ENCODE results near the gene NEDD8.

DNA sequence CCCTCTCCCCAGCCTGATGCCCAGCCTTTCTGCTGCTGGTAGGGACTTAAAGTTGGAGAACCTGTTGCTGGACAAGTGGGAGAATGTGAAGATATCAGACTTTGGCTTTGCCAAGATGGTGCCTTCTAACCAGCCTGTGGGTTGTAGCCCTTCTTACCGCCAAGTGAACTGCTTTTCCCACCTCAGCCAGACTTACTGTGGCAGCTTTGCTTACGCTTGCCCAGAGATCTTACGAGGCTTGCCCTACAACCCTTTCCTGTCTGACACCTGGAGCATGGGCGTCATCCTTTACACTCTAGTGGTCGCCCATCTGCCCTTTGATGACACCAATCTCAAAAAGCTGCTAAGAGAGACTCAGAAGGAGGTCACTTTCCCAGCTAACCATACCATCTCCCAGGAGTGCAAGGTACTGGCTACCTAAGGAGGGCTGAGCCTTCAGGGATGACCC lies 25.0 kb downstream of the NEDD8 start:
- TF ChIP-seq, protein P1, sequence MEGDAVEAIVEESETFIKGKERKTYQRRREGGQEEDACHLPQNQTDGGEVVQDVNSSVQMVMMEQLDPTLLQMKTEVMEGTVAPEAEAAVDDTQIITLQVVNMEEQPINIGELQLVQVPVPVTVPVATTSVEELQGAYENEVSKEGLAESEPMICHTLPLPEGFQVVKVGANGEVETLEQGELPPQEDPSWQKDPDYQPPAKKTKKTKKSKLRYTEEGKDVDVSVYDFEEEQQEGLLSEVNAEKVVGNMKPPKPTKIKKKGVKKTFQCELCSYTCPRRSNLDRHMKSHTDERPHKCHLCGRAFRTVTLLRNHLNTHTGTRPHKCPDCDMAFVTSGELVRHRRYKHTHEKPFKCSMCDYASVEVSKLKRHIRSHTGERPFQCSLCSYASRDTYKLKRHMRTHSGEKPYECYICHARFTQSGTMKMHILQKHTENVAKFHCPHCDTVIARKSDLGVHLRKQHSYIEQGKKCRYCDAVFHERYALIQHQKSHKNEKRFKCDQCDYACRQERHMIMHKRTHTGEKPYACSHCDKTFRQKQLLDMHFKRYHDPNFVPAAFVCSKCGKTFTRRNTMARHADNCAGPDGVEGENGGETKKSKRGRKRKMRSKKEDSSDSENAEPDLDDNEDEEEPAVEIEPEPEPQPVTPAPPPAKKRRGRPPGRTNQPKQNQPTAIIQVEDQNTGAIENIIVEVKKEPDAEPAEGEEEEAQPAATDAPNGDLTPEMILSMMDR (IDR thresholded peaks at IDR 0.05), result no peak
- TF ChIP-seq ZFX (IDR thresholded peaks at IDR 0.05; ENCODE audit: borderline replicate concordance), result no peak
